ENCODE results near the gene TRAF5. TPM values are rescaled to one million over a fixed set of nuclear protein-coding genes. Genes with fewer than 3 reads are reported as not detected.

Gene TRAF5
- total and polyA plus RNA-seq, 12 donors, result 1.3 to 5.5 (median 1.9) TPM

GRCh38 chr1:211420389-211420788, 93.8 kb downstream of the TRAF5 start:
- Histone ChIP-seq H3K27ac (no peak overlapping the region), H3K4me1 (peaks cover 0 to 11% (median 0%) of the 10 kb centered on the region in 9 donors), H3K4me3 (no peak overlapping the region), H3K36me3 (no peaks in the 10 kb centered on the region), H3K27me3 (no peaks in the 10 kb centered on the region), H3K9me3 (no peaks in the 10 kb centered on the region)
- intact Hi-C loops (cut with DNase I), result no loop called here
- ATAC-seq, result no peak
- 91 to 99% methylated on average over 2 of the region's 2 CpGs for WGBS, 2 donors
- TF ChIP-seq, protein P1, sequence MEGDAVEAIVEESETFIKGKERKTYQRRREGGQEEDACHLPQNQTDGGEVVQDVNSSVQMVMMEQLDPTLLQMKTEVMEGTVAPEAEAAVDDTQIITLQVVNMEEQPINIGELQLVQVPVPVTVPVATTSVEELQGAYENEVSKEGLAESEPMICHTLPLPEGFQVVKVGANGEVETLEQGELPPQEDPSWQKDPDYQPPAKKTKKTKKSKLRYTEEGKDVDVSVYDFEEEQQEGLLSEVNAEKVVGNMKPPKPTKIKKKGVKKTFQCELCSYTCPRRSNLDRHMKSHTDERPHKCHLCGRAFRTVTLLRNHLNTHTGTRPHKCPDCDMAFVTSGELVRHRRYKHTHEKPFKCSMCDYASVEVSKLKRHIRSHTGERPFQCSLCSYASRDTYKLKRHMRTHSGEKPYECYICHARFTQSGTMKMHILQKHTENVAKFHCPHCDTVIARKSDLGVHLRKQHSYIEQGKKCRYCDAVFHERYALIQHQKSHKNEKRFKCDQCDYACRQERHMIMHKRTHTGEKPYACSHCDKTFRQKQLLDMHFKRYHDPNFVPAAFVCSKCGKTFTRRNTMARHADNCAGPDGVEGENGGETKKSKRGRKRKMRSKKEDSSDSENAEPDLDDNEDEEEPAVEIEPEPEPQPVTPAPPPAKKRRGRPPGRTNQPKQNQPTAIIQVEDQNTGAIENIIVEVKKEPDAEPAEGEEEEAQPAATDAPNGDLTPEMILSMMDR (IDR thresholded peaks at IDR 0.05), result no peak
- no peak for DNase-seq

GRCh38 chr1:211420845-211421454, 94.3 kb downstream of the TRAF5 start:
- H3K4me3 ChIP-seq, result no peak overlapping the region

DNA sequence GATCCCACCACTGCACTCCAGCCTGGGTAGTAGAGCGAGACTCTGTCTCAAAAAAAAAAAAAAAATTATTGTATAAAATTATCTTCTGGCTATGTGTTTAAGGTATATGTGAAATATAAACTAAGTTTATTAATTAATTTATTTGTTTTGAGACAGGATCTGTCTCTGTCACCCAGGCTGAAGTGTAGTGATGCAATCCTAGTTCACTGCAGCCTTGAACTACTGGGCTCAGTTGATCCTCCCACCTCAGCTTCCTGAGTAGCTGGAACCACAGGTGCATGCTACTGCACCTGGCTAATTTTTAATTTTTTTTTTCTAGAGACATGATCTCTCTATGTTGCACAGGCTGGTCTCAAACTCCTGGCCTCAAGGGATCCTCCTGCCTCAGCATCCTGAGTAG, 97.4 kb downstream of the TRAF5 start:
- Histone ChIP-seq H3K4me1 (no peaks in the 10 kb centered on the region), H3K27ac (no peak overlapping the region), H3K9me3 (no peaks in the 10 kb centered on the region), H3K36me3 (no peaks in the 10 kb centered on the region), H3K27me3 (no peaks in the 10 kb centered on the region), H3K4me3 (no peak overlapping the region)
- ATAC-seq (no peak), DNase-seq (no peak)
- 92 to 100% methylated on average over 1 of the region's 1 CpG for WGBS, 2 donors
- TF ChIP-seq, protein P1 (IDR thresholded peaks at IDR 0.05), result no peak
- intact Hi-C loops (cut with DNase I), result no loop called here

More at GRCh38 chr1:211420845-211421454, 94.3 kb downstream of the TRAF5 start:
- Histone ChIP-seq H3K27me3 (no peaks in the 10 kb centered on the region), H3K27ac (no peak overlapping the region), H3K9me3 (no peaks in the 10 kb centered on the region), H3K36me3 (no peaks in the 10 kb centered on the region), H3K4me1 (peaks cover 0 to 7% (median 0%) of the 10 kb centered on the region in 9 donors)
- intact Hi-C loops (cut with DNase I), result no loop called here
- WGBS, 2 donors, result 75 to 83% methylated on average over 2 of the region's 2 CpGs
- DNase-seq (no peak), ATAC-seq (no peak)
- TF ChIP-seq, protein P1 (IDR thresholded peaks at IDR 0.05), result no peak

Other genes with a start within 250 kb of the TRAF5 start
- under 1 TPM in 1 of 10 donors, not detected in 9; 0.09 TPM for gene KCNH1, start 192.7 kb upstream of the TRAF5 start, total RNA-seq
- gene KCNH1, start 192.7 kb upstream of the TRAF5 start, polyA plus RNA-seq, result not detected
- 10 to 100 TPM; 38.9 to 65.5 (median 50.5) TPM for gene RCOR3, start 67.5 kb upstream of the TRAF5 start, total RNA-seq
- 10 to 100 TPM; 17.7 to 49.8 TPM for gene RCOR3, start 67.5 kb upstream of the TRAF5 start, polyA plus RNA-seq
- gene RD3, start 165.3 kb downstream of the TRAF5 start, total RNA-seq, result not detected
- gene RD3, start 165.3 kb downstream of the TRAF5 start, polyA plus RNA-seq, result under 1 TPM in 1 of 2 donors, not detected in 1; 0.09 TPM